ENCODE measurements around the gene TBC1D22A.

GRCh38 chr22:46905415-46905814 is 143.0 kb downstream of the TBC1D22A start:
- TF ChIP-seq POLR2AphosphoS5 (IDR thresholded peaks at IDR 0.05; ENCODE audit: insufficient read depth, low read depth, low read length) (no peak), POLR2A (IDR thresholded peaks at IDR 0.05; ENCODE audit: low read depth, low read length) (no peak), CTCF (IDR thresholded peaks at IDR 0.05; ENCODE audit: extremely low read depth in 1 of 2, insufficient read depth in 1 of 2, low read depth in 1 of 2, low read length in 2 of 2) (no peak), JUN (IDR thresholded peaks at IDR 0.05; ENCODE audit: borderline replicate concordance, insufficient read depth, insufficient read length, low read depth) (no peak), MAX (IDR thresholded peaks at IDR 0.05; ENCODE audit: insufficient read depth, insufficient read length) (no peak), FOS (IDR thresholded peaks at IDR 0.05; ENCODE audit: borderline replicate concordance, insufficient read depth, low read length) (no peak), GATA2 (IDR thresholded peaks at IDR 0.05; ENCODE audit: insufficient read depth, insufficient read length, low read depth, low read length) (no peak), EZH2 (IDR thresholded peaks at IDR 0.05; ENCODE audit: borderline replicate concordance, low read depth, low read length, severe bottlenecking) (no peak)
